Keratinocyte (primary cell): Measurements from ENCODE around the gene RIPK1.

ENCODE experiments used
- CTCF ChIP-seq, 3 experiments: IDR thresholded peaks in 1 of 3; conservative IDR thresholded peaks in 1 of 3; optimal IDR thresholded peaks in 1 of 3; 2 replicates in 2 of 3; 3 replicates in 1 of 3; pipeline versions ENCODE3 to v1.5.1; 2011; ENCODE audit warnings: low read length in 3 of 3, mild to moderate bottlenecking in 3 of 3, moderate library complexity in 2 of 3, control low read depth in 1 of 3, inconsistent platforms in 1 of 3; ENCODE audit not compliant: insufficient read depth in 2 of 3; ENCODE audit errors: extremely low read depth in 1 of 3
- EZH2 ChIP-seq: IDR thresholded peaks from one replicate; pipeline ENCODE4 v1.6.1; 2012; ENCODE audit warnings: inconsistent platforms, mild to moderate bottlenecking, low read length, moderate library complexity

DNA sequence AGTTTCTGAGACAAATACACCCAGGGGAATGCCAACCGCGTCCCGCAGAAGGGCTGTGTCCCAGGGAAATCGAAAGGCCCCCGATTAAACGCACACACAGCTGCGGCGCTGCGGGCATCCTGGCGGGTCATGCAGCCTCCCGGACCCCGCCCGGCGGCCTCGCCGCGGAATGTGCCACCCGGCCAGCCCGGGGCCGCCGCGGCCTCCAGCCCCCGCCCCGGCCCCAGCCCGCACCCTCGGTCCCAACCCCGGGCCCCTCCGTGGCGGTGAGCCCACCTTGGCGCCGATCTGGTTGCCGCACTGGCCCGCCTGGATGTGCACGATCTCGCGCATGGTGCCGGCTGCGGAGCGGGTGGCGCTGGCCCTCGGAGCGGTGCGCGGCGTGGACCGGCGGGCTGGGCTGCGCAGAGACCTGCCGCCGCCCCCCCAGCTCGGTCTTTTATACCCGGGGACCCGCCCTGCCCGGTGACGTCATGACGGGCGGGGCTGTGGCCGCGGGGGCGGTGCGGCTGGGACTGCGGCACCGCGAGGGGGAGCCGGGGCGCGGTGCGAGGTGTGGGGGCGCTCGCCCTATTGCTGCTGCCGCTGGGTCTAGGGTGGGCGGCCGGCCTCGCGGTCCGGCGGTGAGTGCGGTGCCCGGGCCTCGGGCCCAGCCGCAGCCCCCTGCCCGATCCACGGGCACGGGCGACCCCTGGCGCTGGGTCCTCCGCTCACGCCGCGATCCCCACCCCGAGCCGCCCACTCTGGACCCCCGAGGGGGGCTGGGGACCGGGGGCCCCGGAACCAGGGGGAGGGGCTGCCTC lies 89.0 kb downstream of the RIPK1 start, which contains the start of gene TUBB2A:
- TF ChIP-seq EZH2 = no peak
- peak; percentile 30 to 81 (median 61) for TF ChIP-seq CTCF (optimal IDR thresholded peaks at IDR 0.05 in 1 of 3, IDR thresholded peaks at IDR 0.05 in 1 of 3, conservative IDR thresholded peaks at IDR 0.05 in 1 of 3; ENCODE audit: extremely low read depth in 1 of 3, insufficient read depth in 2 of 3, low read length in 3 of 3)
